Measurements from ENCODE around the gene ZNF569. TPM values are rescaled to one million over a fixed set of nuclear protein-coding genes. Genes with fewer than 3 reads are reported as not detected.

Gene ZNF569
- total RNA-seq, 6 experiments from 2014 or later = 1.2 to 2.6 (median 1.8) TPM

DNA sequence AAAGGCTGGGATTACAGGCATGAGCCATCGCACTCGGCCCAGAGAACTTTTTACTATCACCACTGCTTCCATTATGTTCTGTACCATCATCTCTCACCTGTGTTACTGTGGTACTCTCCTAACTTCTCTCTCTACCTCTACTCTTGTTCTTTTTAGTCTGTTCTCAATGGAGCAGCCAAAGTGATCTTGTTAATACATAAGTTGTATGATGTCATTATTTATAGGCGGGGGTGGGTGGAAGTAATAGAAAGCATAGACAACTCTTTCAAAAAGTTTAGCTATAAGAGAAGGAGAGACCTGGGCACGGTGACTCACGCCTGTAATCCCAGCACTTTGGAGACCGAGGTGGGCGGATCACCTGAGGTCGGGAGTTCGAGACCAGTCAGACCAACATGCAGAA, 4.9 kb upstream of the ZNF569 start:
- TF ChIP-seq POLR2A (IDR thresholded peaks at IDR 0.05) = no peak
- TF ChIP-seq, protein P1, sequence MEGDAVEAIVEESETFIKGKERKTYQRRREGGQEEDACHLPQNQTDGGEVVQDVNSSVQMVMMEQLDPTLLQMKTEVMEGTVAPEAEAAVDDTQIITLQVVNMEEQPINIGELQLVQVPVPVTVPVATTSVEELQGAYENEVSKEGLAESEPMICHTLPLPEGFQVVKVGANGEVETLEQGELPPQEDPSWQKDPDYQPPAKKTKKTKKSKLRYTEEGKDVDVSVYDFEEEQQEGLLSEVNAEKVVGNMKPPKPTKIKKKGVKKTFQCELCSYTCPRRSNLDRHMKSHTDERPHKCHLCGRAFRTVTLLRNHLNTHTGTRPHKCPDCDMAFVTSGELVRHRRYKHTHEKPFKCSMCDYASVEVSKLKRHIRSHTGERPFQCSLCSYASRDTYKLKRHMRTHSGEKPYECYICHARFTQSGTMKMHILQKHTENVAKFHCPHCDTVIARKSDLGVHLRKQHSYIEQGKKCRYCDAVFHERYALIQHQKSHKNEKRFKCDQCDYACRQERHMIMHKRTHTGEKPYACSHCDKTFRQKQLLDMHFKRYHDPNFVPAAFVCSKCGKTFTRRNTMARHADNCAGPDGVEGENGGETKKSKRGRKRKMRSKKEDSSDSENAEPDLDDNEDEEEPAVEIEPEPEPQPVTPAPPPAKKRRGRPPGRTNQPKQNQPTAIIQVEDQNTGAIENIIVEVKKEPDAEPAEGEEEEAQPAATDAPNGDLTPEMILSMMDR (IDR thresholded peaks at IDR 0.05) = no peak
- Histone ChIP-seq H3K9me3 (peaks cover 0 to 7% (median 2%) of the 10 kb centered on the region in 4 donors), H3K36me3 (peaks cover 0 to 21% (median 4%) of the 10 kb centered on the region in 4 donors), H3K4me1 (peaks cover 0 to 5% (median 0%) of the 10 kb centered on the region in 4 donors), H3K27me3 (no peaks in the 10 kb centered on the region), H3K27ac (no peak overlapping the region), H3K4me3 (no peak overlapping the region)
- 94% methylated on average over 9 of the region's 9 CpGs for WGBS (ENCODE audit: insufficient coverage, low coverage, low lambda C conversion rate, missing lambda C conversion rate)
- intact Hi-C loops (cut with DNase I) = no loop called here
- ATAC-seq (no peak), DNase-seq (no peak)

- Histone ChIP-seq H3K4me3 (no peak overlapping the region), H3K27ac (no peak overlapping the region), H3K9me3 (peaks cover 0 to 7% (median 0%) of the 10 kb centered on the region in 4 donors), H3K36me3 (peaks cover 0 to 7% (median 0%) of the 10 kb centered on the region in 4 donors), H3K27me3 (no peaks in the 10 kb centered on the region), H3K4me1 (peaks cover 0 to 12% (median 1%) of the 10 kb centered on the region in 4 donors)
- intact Hi-C loops (cut with DNase I) = no loop called here
- TF ChIP-seq, protein P1 (IDR thresholded peaks at IDR 0.05) = no peak
- no peak for TF ChIP-seq POLR2A (IDR thresholded peaks at IDR 0.05)
- DNase-seq (no peak), ATAC-seq (no peak)
- WGBS (ENCODE audit: insufficient coverage, low coverage, low lambda C conversion rate, missing lambda C conversion rate) = 79% methylated on average over 4 of the region's 4 CpGs
These were observed 3.0 kb upstream of the ZNF569 start for GRCh38 chr19:37470216-37470615.

DNA sequence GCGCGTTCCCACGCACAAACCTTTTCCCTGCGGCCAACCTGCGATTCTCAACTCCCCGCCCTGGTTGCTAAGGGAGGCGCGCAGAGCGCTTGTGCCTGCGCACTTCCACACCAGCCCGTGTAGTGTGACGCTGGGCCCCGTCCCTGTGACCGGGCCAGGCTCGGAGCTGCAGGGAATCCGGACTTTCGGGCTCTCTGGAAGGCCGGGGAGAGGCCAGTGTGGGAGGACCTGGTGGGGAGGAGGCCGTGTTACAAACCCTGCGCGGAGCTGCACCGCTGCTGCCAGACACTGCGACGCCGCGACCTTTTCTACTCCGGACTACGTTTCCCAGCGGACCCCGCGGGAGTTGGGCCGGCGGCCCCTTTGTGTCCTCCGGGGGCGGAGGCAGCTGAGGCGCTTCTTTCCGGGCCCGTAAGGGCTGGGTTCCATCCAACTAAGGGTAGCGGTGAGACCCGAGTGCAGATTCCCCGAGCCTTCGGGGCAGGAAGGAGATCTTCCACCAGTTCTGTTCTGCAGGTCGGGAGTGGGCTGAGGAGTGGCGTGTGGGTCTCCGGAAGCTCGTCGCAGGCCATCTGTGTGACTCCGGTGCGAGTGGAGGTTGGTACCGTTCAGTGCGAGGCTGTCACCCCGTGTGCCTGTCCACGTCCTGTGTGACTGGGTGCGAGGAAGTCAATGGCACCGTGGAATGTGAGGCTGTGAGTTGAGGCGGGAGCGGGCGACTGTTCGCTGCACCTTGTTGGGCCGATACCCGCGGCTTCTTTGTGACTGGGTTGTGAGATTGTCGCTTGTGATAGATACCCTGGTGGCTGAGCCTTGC, 1.9 kb upstream of the ZNF569 start, which contains the start of gene ZNF570:
Gene ZNF570 (plus strand): TSS at position 396 of the 817 bp plus-strand sequence. CDS start 999 bp downstream, outside the sequence.
- peak within 1 kb of the TSS; percentile 78 to 83 (median 81) for H3K4me3 ChIP-seq
- no peaks in the 10 kb centered on the region for H3K27me3 ChIP-seq
- intact Hi-C loops (cut with DNase I) = no loop called here
- WGBS (ENCODE audit: insufficient coverage, low coverage, low lambda C conversion rate, missing lambda C conversion rate) = under 1% methylated on average over 21 of the region's 63 CpGs
- H3K36me3 ChIP-seq = peaks cover 0 to 7% (median 3%) of the 10 kb centered on the region in 4 donors
- H3K9me3 ChIP-seq = no peaks in the 10 kb centered on the region
- TF ChIP-seq POLR2A (IDR thresholded peaks at IDR 0.05) = no peak
- TF ChIP-seq, protein P1 (IDR thresholded peaks at IDR 0.05) = no peak
- peak; percentile 91 to 94 (median 93) for DNase-seq
- H3K27ac ChIP-seq = peak within 1 kb of the TSS; percentile 63 to 89 (median 84)
- peaks cover 0 to 12% (median 1%) of the 10 kb centered on the region in 4 donors for H3K4me1 ChIP-seq
- peak; percentile 86 to 89 (median 88) for ATAC-seq

- peaks cover 0 to 12% (median 0%) of the 10 kb centered on the region in 4 donors for H3K9me3 ChIP-seq
- no peak for DNase-seq
- 36% methylated on average over 13 of the region's 18 CpGs for WGBS (ENCODE audit: insufficient coverage, low coverage, low lambda C conversion rate, missing lambda C conversion rate)
- no peaks in the 10 kb centered on the region for H3K27me3 ChIP-seq
- ATAC-seq = no peak
- H3K4me1 ChIP-seq = peaks cover 0 to 12% (median 1%) of the 10 kb centered on the region in 4 donors
- intact Hi-C loops (cut with DNase I) = no loop called here
- H3K4me3 ChIP-seq = peak overlapping the region; percentile 89 to 97 (median 91)
- peak overlapping the region; percentile 42 to 89 (median 87) for H3K27ac ChIP-seq
- TF ChIP-seq, protein P1 (IDR thresholded peaks at IDR 0.05) = no peak
- no peak for TF ChIP-seq POLR2A (IDR thresholded peaks at IDR 0.05)
- peaks cover 0 to 13% (median 5%) of the 10 kb centered on the region in 4 donors for H3K36me3 ChIP-seq
These were observed 405 bp upstream of the ZNF569 start for GRCh38 chr19:37467608-37468090.

Measured in right lobe of liver (tissue), 6 donors.